ENCODE measurements around the gene TBC1D10B. TPM values are rescaled to one million over a fixed set of nuclear protein-coding genes. Genes with fewer than 3 reads are reported as not detected.
"Not testable (repeated sequence)": the region's sequence is repeated elsewhere in the genome, so short reads cannot be mapped to it uniquely, and the experiment has no call there.

Gene TBC1D10B
- total RNA-seq, 6 experiments from 2014 or later: 7.9 to 12.3 (median 10.6) TPM

DNA sequence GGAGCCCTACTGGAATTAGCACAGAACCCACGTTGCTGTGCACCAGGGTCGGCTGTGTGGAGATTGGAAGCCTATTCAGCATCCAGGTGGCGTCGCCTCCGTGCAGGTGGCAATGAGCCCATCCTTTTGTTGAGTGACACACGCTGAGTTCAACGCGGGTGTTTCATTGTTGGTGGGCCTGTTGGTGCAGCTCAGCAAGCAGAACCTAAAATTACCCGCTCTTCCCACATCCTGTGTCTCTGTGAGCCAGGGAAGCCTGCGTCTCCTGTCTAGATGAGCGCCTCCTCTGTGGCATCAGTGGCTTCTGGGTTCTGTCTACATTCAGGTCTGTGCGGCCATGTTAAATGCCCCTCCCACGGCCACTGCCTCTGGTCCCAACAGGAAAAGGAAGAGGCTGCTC is 29.7 kb downstream of the TBC1D10B start:
- 100% methylated on average over 2 of the region's 13 CpGs for WGBS (ENCODE audit: insufficient coverage, low coverage, low lambda C conversion rate, missing lambda C conversion rate)
- peaks cover 0 to 21% (median 6%) of the 10 kb centered on the region in 4 donors for H3K4me1 ChIP-seq
- intact Hi-C loops (cut with DNase I): no loop called here
- no peak for DNase-seq
- TF ChIP-seq CTCF (IDR thresholded peaks at IDR 0.05) (no peak), POLR2A (IDR thresholded peaks at IDR 0.05) (no peak)
- no peaks in the 10 kb centered on the region for H3K9me3 ChIP-seq
- no peaks in the 10 kb centered on the region for H3K27me3 ChIP-seq
- H3K36me3 ChIP-seq: peaks cover 0 to 16% (median 5%) of the 10 kb centered on the region in 4 donors
- no peak overlapping the region for H3K27ac ChIP-seq
- no peak overlapping the region for H3K4me3 ChIP-seq
- ATAC-seq: no peak

- H3K4me3 ChIP-seq; H3K36me3 ChIP-seq; intact Hi-C loops (cut with DNase I); H3K9me3 ChIP-seq; DNase-seq; H3K27me3 ChIP-seq; ATAC-seq: not testable (repeated sequence)
- WGBS (ENCODE audit: insufficient coverage, low coverage, low lambda C conversion rate, missing lambda C conversion rate): 52% methylated on average over 3 of the region's 5 CpGs
- peak overlapping the region in 1 of 3 donors; percentile 7 for H3K27ac ChIP-seq
- peaks cover 0 to 19% (median 6%) of the 10 kb centered on the region in 4 donors for H3K4me1 ChIP-seq
Measured at GRCh38 chr16:30338715-30339114, 31.6 kb downstream of the TBC1D10B start.

- H3K27me3 ChIP-seq; H3K36me3 ChIP-seq; H3K9me3 ChIP-seq; DNase-seq; intact Hi-C loops (cut with DNase I); ATAC-seq: not testable (repeated sequence)
- WGBS (ENCODE audit: insufficient coverage, low coverage, low lambda C conversion rate, missing lambda C conversion rate): 84% methylated on average over 9 of the region's 10 CpGs
- peaks cover 0 to 11% (median 4%) of the 10 kb centered on the region in 4 donors for H3K4me1 ChIP-seq
- peak overlapping the region in 1 of 3 donors; percentile 72 for H3K4me3 ChIP-seq
- peak overlapping the region in 1 of 3 donors; percentile 70 for H3K27ac ChIP-seq
Measured at GRCh38 chr16:30337964-30338357, 32.3 kb downstream of the TBC1D10B start.

DNA sequence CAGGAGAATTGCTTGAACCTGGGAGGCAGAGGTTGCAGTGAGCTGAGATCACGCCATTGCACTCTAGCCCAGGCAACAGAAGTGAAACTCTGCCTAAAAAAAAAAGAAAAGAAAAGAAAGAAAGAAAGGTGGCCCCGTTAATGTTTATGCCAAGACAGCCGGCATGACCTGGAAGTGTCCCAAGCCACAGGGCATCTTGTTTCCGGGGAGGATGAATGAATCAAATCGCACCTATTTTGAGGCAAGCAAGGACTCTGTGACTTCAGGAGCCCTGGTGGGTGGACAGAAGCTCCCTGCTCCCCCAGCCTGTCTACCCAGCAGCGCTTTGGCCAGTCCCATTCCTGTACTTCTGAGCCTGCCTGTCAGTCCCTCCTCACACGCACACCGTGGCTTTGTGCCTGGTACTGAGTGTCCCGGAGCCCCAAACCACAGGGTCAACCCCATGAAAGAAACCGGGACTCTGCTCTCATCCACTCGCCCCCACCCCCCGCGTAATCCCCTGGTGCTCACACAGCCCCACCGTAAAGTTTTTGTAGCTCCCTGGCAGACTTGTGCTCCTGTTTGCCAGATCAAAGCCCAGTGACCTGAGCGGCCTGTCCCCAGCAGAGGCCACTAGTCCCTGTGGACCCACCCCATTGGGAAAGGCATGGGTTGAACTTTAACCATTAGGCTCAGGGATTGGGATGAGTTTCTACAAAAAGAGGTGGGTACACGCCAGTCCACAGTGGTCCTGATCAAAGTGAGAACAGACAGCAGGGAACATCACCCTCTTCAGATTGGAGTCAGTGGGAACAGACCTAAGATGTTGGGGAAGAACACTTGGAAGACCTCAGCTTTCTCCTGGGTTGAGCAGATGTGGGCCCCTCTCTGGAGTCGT is 34.5 kb downstream of the TBC1D10B start:
- DNase-seq: peak; percentile 72 to 92 (median 87)
- Histone ChIP-seq H3K9me3 (no peaks in the 10 kb centered on the region), H3K4me1 (peaks cover 0 to under 1% (median 0%) of the 10 kb centered on the region in 4 donors), H3K27me3 (no peaks in the 10 kb centered on the region), H3K27ac (peak overlapping the region; percentile 70 to 91 (median 75)), H3K4me3 (peak overlapping the region; percentile 69 to 79 (median 72)), H3K36me3 (no peaks in the 10 kb centered on the region)
- WGBS (ENCODE audit: insufficient coverage, low coverage, low lambda C conversion rate, missing lambda C conversion rate): 8% methylated on average over 7 of the region's 17 CpGs
- intact Hi-C loops (cut with DNase I): no loop called here
- peak; percentile 34 for TF ChIP-seq POLR2A (IDR thresholded peaks at IDR 0.05)
- peak in 1 of 4 donors; percentile 4 for TF ChIP-seq CTCF (IDR thresholded peaks at IDR 0.05)
- peak; percentile 63 to 79 (median 74) for ATAC-seq

GRCh38 chr16:30335028-30335597 is 35.2 kb downstream of the TBC1D10B start:
- H3K4me1 ChIP-seq; H3K36me3 ChIP-seq; H3K9me3 ChIP-seq; H3K27me3 ChIP-seq; intact Hi-C loops (cut with DNase I): not testable (repeated sequence)
- ATAC-seq (peak; percentile 76 to 85 (median 80)), DNase-seq (peak; percentile 91 to 93 (median 92))
- peak; percentile 88 for TF ChIP-seq POLR2A (IDR thresholded peaks at IDR 0.05)
- WGBS (ENCODE audit: insufficient coverage, low coverage, low lambda C conversion rate, missing lambda C conversion rate): 0% methylated on average over 10 of the region's 70 CpGs
- Histone ChIP-seq H3K27ac (peak overlapping the region; percentile 70 to 91 (median 75)), H3K4me3 (peak overlapping the region; percentile 69 to 79 (median 72))

GRCh38 chr16:30334473-30334989 is 35.8 kb downstream of the TBC1D10B start:
- ATAC-seq (peak; percentile 76 to 89 (median 80)), DNase-seq (peak; percentile 91 to 93 (median 92))
- WGBS (ENCODE audit: insufficient coverage, low coverage, low lambda C conversion rate, missing lambda C conversion rate): 0% methylated on average over 6 of the region's 33 CpGs
- Histone ChIP-seq H3K4me3 (peak overlapping the region; percentile 69 to 79 (median 72)), H3K27ac (peak overlapping the region; percentile 70 to 91 (median 75))
- H3K27me3 ChIP-seq; intact Hi-C loops (cut with DNase I); H3K4me1 ChIP-seq; H3K9me3 ChIP-seq; H3K36me3 ChIP-seq: not testable (repeated sequence)

GRCh38 chr16:30324220-30324619 is 46.1 kb downstream of the TBC1D10B start:
- H3K4me1 ChIP-seq; intact Hi-C loops (cut with DNase I); DNase-seq; H3K27ac ChIP-seq; H3K36me3 ChIP-seq; H3K4me3 ChIP-seq; ATAC-seq; H3K9me3 ChIP-seq; H3K27me3 ChIP-seq: not testable (repeated sequence)
- 92% methylated on average over 6 of the region's 6 CpGs for WGBS (ENCODE audit: insufficient coverage, low coverage, low lambda C conversion rate, missing lambda C conversion rate)

GRCh38 chr16:30318647-30319046 is 51.6 kb downstream of the TBC1D10B start:
- H3K9me3 ChIP-seq; H3K4me1 ChIP-seq; DNase-seq; H3K27me3 ChIP-seq; H3K27ac ChIP-seq; H3K4me3 ChIP-seq; intact Hi-C loops (cut with DNase I); H3K36me3 ChIP-seq; ATAC-seq: not testable (repeated sequence)
- 48% methylated on average over 2 of the region's 2 CpGs for WGBS (ENCODE audit: insufficient coverage, low coverage, low lambda C conversion rate, missing lambda C conversion rate)

GRCh38 chr16:30310937-30311336 is 59.4 kb downstream of the TBC1D10B start:
- intact Hi-C loops (cut with DNase I); H3K4me1 ChIP-seq; H3K9me3 ChIP-seq; DNase-seq; ATAC-seq; H3K36me3 ChIP-seq; H3K4me3 ChIP-seq; H3K27ac ChIP-seq; H3K27me3 ChIP-seq: not testable (repeated sequence)
- WGBS (ENCODE audit: insufficient coverage, low coverage, low lambda C conversion rate, missing lambda C conversion rate): no CpG with 5 or more reads among the region's 4 CpGs

Measured in right lobe of liver (tissue), 6 donors.